ENCODE results near the gene ZNF780A. TPM values are rescaled to one million over a fixed set of nuclear protein-coding genes. Genes with fewer than 3 reads are reported as not detected.

ZNF780A gene
- total and polyA plus RNA-seq, 2 donors (not counting 1 experiment from before 2014, with no cell fraction given) = 14.7 to 17.3 TPM

DNA sequence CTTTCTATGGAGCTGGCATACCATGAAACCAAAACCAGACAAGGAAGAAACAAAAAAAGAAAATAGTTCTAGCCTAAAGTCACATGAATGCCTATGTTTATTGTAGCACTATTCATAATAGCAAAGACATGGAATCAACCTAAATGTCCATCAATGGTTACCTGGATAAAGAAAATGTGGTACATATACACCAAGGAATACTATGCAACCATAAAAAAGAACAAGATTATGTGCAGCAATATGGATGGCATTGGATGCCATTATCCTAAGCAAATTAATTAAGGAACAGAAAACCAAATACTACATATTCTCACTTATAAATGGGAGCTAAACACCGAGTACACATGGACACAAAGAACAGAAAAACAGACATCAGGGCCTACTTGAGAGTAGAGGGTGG lies 10.5 kb downstream of the ZNF780A start:
- Histone ChIP-seq H3K9ac (ENCODE audit: insufficient read depth, low read length) (no peak overlapping the region), H3K9me3 (ENCODE audit: control insufficient read depth, insufficient read depth, low read depth, low read length) (no peaks in the 10 kb centered on the region), H3K4me2 (ENCODE audit: extremely low read depth, insufficient read depth, low read length) (no peak overlapping the region), H3K27me3 (ENCODE audit: control insufficient read depth, insufficient read depth, low read length) (no peaks in the 10 kb centered on the region), H2AFZ (ENCODE audit: low read length) (no peak overlapping the region), H3K36me3 (ENCODE audit: control insufficient read depth, insufficient read depth, low read length) (peaks cover 4% of the 10 kb centered on the region), H4K20me1 (ENCODE audit: control insufficient read depth, extremely low read depth, insufficient read depth, low read length) (no peaks in the 10 kb centered on the region), H3K79me2 (ENCODE audit: control insufficient read depth, insufficient read depth, low read length) (no peaks in the 10 kb centered on the region), H3K4me3 (replicated peaks in 1 of 4; ENCODE audit: control extremely low read depth in 1 of 4, insufficient read depth in 1 of 4, low read depth in 3 of 4, low read length in 4 of 4) (no peak overlapping the region), H3K27ac (ENCODE audit: insufficient read depth, low read length) (no peak overlapping the region), H3K4me1 (ENCODE audit: control insufficient read depth, extremely low read depth, insufficient read depth, low read length) (no peaks in the 10 kb centered on the region)
- TF ChIP-seq, protein P1, sequence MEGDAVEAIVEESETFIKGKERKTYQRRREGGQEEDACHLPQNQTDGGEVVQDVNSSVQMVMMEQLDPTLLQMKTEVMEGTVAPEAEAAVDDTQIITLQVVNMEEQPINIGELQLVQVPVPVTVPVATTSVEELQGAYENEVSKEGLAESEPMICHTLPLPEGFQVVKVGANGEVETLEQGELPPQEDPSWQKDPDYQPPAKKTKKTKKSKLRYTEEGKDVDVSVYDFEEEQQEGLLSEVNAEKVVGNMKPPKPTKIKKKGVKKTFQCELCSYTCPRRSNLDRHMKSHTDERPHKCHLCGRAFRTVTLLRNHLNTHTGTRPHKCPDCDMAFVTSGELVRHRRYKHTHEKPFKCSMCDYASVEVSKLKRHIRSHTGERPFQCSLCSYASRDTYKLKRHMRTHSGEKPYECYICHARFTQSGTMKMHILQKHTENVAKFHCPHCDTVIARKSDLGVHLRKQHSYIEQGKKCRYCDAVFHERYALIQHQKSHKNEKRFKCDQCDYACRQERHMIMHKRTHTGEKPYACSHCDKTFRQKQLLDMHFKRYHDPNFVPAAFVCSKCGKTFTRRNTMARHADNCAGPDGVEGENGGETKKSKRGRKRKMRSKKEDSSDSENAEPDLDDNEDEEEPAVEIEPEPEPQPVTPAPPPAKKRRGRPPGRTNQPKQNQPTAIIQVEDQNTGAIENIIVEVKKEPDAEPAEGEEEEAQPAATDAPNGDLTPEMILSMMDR (conservative IDR thresholded peaks at IDR 0.05 in 1 of 2, IDR thresholded peaks at IDR 0.05 in 1 of 2; ENCODE audit: low read depth in 1 of 2, low read length in 2 of 2) = no peak
- TF ChIP-seq EZH2 (IDR thresholded peaks at IDR 0.05; ENCODE audit: low read length, missing control alignments) = no peak
- no peak for DNase-seq (ENCODE audit: low read depth in 2 of 2)

DNA sequence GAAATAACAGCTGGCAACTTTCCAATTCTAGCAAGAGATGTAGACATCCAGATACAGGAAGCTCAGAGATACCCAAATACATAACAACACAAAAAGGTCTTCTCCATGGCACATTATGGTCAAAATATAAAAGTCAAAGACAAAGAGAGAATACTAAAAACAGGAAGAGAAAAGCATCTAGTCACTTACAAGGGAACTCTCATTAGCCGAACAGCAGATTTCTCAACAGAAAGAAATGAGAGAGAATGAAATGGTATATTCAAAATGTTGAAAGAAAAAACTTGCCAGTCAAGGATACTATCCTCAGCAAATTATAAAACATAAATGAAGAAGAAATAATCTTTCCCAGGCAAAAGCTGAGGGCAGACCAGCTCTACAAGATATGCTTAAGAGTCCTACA lies 12.4 kb downstream of the ZNF780A start:
- no peak for DNase-seq (ENCODE audit: low read depth in 2 of 2)
- no peak overlapping the region for H3K9ac ChIP-seq (ENCODE audit: insufficient read depth, low read length)
- H3K9me3 ChIP-seq (ENCODE audit: control insufficient read depth, insufficient read depth, low read depth, low read length) = peaks cover 2% of the 10 kb centered on the region
- TF ChIP-seq, protein P1 (conservative IDR thresholded peaks at IDR 0.05 in 1 of 2, IDR thresholded peaks at IDR 0.05 in 1 of 2; ENCODE audit: low read depth in 1 of 2, low read length in 2 of 2) = no peak
- TF ChIP-seq EZH2 (IDR thresholded peaks at IDR 0.05; ENCODE audit: low read length, missing control alignments) = no peak
- no peak overlapping the region for H3K4me3 ChIP-seq (replicated peaks in 1 of 4; ENCODE audit: control extremely low read depth in 1 of 4, insufficient read depth in 1 of 4, low read depth in 3 of 4, low read length in 4 of 4)
- no peaks in the 10 kb centered on the region for H3K79me2 ChIP-seq (ENCODE audit: control insufficient read depth, insufficient read depth, low read length)
- no peaks in the 10 kb centered on the region for H4K20me1 ChIP-seq (ENCODE audit: control insufficient read depth, extremely low read depth, insufficient read depth, low read length)
- no peaks in the 10 kb centered on the region for H3K4me1 ChIP-seq (ENCODE audit: control insufficient read depth, extremely low read depth, insufficient read depth, low read length)
- no peak overlapping the region for H3K27ac ChIP-seq (ENCODE audit: insufficient read depth, low read length)
- no peak overlapping the region for H3K4me2 ChIP-seq (ENCODE audit: extremely low read depth, insufficient read depth, low read length)
- H3K36me3 ChIP-seq (ENCODE audit: control insufficient read depth, insufficient read depth, low read length) = peaks cover 6% of the 10 kb centered on the region
- no peak overlapping the region for H2AFZ ChIP-seq (ENCODE audit: low read length)
- no peaks in the 10 kb centered on the region for H3K27me3 ChIP-seq (ENCODE audit: control insufficient read depth, insufficient read depth, low read length)

GRCh38 chr19:40070058-40070457 lies 20.7 kb downstream of the ZNF780A start:
- Histone ChIP-seq H3K27me3 (ENCODE audit: control insufficient read depth, insufficient read depth, low read length) (no peaks in the 10 kb centered on the region), H3K9me3 (ENCODE audit: control insufficient read depth, insufficient read depth, low read depth, low read length) (peaks cover under 1% of the 10 kb centered on the region), H3K79me2 (ENCODE audit: control insufficient read depth, insufficient read depth, low read length) (no peaks in the 10 kb centered on the region), H4K20me1 (ENCODE audit: control insufficient read depth, extremely low read depth, insufficient read depth, low read length) (no peaks in the 10 kb centered on the region), H2AFZ (ENCODE audit: low read length) (no peak overlapping the region), H3K4me1 (ENCODE audit: control insufficient read depth, extremely low read depth, insufficient read depth, low read length) (no peaks in the 10 kb centered on the region), H3K4me2 (ENCODE audit: extremely low read depth, insufficient read depth, low read length) (no peak overlapping the region), H3K9ac (ENCODE audit: insufficient read depth, low read length) (no peak overlapping the region), H3K4me3 (replicated peaks in 1 of 4; ENCODE audit: control extremely low read depth in 1 of 4, insufficient read depth in 1 of 4, low read depth in 3 of 4, low read length in 4 of 4) (no peak overlapping the region), H3K27ac (ENCODE audit: insufficient read depth, low read length) (no peak overlapping the region), H3K36me3 (ENCODE audit: control insufficient read depth, insufficient read depth, low read length) (peaks cover 2% of the 10 kb centered on the region)
- DNase-seq (ENCODE audit: low read depth in 2 of 2) = no peak
- TF ChIP-seq EZH2 (IDR thresholded peaks at IDR 0.05; ENCODE audit: low read length, missing control alignments) = no peak
- TF ChIP-seq, protein P1 (conservative IDR thresholded peaks at IDR 0.05 in 1 of 2, IDR thresholded peaks at IDR 0.05 in 1 of 2; ENCODE audit: low read depth in 1 of 2, low read length in 2 of 2) = no peak
